ENCODE data around the gene SYNM. TPM values are rescaled to one million over a fixed set of nuclear protein-coding genes. Genes with fewer than 3 reads are reported as not detected.
A peak's percentile ranks its signal among the peaks of the same experiment; 100 is the strongest.

Gene SYNM
- total and polyA plus RNA-seq, 2 experiments from 2014 or later, result 0.74 to 3.5 TPM

DNA sequence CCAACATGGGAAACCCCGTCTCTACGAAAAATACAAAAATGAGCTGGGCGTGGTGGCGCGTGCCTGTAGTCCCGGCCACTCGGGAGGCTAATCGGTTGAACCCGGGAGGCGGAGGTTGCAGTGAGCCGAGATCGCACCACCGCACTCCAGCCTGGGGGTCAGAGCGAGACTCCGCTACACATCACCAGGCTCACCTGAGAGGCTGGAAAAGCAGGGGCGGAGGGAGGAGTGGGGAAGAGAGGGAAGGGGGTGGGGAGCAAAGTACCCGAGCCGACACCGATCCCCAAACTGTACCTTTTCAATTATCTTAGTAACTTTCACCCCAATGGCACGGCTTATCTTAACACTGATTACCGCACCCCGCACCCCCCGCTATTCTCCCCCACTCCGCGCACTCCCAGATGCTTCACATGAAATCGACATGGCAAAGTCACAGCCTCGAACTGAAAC, 46.4 kb upstream of the SYNM start:
- Histone ChIP-seq H3K27ac (ENCODE audit: low read depth) (no peak overlapping the region), H3K27me3 (ENCODE audit: insufficient read depth) (0 out of 2 replicates have a peak, but pooled peaks cover 14% of the 10 kb centered on the region), H3K36me3 (ENCODE audit: insufficient read depth) (no peaks in the 10 kb centered on the region), H3K4me2 (peak overlapping the region; percentile 83), H4K20me1 (replicated peaks; ENCODE audit: insufficient read depth) (no peaks in the 10 kb centered on the region), H3F3A (replicated peaks; ENCODE audit: low read depth) (peaks cover 5% of the 10 kb centered on the region; the same call in 1 of the 2 replicates), H3K4me1 (ENCODE audit: insufficient read depth) (peaks cover 4% of the 10 kb centered on the region; the same call in 1 of the 2 replicates), H3K4me3 (peak overlapping the region; percentile 57), H3K9me2 (ENCODE audit: insufficient read depth) (0 out of 2 replicates have a peak, but pooled peaks cover 3% of the 10 kb centered on the region), H3K79me2 (replicated peaks; ENCODE audit: insufficient read depth) (no peaks in the 10 kb centered on the region), H2AFZ (peak overlapping the region; percentile 72)
- H3K4me3 Mint-ChIP-seq, result peak overlapping the region; percentile 77
- TF ChIP-seq EZH2 (IDR thresholded peaks at IDR 0.05; ENCODE audit: low read depth, unreplicated experiment) (no peak), NANOG (IDR thresholded peaks at IDR 0.05; ENCODE audit: borderline replicate concordance) (no peak), ETS1 (IDR thresholded peaks at IDR 0.05) (no peak), ZNF462 (CRISPR knock-in tag; IDR thresholded peaks at IDR 0.05) (no peak), ZNF114 (CRISPR knock-in tag; IDR thresholded peaks at IDR 0.05) (no peak), CREB1 (CRISPR knock-in tag; IDR thresholded peaks at IDR 0.05; ENCODE audit: low read depth) (no peak), POLR2AphosphoS5 (IDR thresholded peaks at IDR 0.05; ENCODE audit: low read depth) (no peak), EZH2phosphoT487 (IDR thresholded peaks at IDR 0.05; ENCODE audit: unreplicated experiment) (no peak), JUNB (IDR thresholded peaks at IDR 0.05; ENCODE audit: unreplicated experiment) (no peak), ZNF331 (CRISPR knock-in tag; IDR thresholded peaks at IDR 0.05; ENCODE audit: low read depth) (no peak), STAT1 (IDR thresholded peaks at IDR 0.05; ENCODE audit: unreplicated experiment) (no peak)
- TF ChIP-seq, protein P1, sequence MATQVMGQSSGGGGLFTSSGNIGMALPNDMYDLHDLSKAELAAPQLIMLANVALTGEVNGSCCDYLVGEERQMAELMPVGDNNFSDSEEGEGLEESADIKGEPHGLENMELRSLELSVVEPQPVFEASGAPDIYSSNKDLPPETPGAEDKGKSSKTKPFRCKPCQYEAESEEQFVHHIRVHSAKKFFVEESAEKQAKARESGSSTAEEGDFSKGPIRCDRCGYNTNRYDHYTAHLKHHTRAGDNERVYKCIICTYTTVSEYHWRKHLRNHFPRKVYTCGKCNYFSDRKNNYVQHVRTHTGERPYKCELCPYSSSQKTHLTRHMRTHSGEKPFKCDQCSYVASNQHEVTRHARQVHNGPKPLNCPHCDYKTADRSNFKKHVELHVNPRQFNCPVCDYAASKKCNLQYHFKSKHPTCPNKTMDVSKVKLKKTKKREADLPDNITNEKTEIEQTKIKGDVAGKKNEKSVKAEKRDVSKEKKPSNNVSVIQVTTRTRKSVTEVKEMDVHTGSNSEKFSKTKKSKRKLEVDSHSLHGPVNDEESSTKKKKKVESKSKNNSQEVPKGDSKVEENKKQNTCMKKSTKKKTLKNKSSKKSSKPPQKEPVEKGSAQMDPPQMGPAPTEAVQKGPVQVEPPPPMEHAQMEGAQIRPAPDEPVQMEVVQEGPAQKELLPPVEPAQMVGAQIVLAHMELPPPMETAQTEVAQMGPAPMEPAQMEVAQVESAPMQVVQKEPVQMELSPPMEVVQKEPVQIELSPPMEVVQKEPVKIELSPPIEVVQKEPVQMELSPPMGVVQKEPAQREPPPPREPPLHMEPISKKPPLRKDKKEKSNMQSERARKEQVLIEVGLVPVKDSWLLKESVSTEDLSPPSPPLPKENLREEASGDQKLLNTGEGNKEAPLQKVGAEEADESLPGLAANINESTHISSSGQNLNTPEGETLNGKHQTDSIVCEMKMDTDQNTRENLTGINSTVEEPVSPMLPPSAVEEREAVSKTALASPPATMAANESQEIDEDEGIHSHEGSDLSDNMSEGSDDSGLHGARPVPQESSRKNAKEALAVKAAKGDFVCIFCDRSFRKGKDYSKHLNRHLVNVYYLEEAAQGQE (IDR thresholded peaks at IDR 0.05; ENCODE audit: unreplicated experiment), result no peak
- TF ChIP-seq, protein P2, sequence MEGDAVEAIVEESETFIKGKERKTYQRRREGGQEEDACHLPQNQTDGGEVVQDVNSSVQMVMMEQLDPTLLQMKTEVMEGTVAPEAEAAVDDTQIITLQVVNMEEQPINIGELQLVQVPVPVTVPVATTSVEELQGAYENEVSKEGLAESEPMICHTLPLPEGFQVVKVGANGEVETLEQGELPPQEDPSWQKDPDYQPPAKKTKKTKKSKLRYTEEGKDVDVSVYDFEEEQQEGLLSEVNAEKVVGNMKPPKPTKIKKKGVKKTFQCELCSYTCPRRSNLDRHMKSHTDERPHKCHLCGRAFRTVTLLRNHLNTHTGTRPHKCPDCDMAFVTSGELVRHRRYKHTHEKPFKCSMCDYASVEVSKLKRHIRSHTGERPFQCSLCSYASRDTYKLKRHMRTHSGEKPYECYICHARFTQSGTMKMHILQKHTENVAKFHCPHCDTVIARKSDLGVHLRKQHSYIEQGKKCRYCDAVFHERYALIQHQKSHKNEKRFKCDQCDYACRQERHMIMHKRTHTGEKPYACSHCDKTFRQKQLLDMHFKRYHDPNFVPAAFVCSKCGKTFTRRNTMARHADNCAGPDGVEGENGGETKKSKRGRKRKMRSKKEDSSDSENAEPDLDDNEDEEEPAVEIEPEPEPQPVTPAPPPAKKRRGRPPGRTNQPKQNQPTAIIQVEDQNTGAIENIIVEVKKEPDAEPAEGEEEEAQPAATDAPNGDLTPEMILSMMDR (conservative IDR thresholded peaks at IDR 0.05; ENCODE audit: low read depth in 2 of 2), result no peak
- peak; percentile 59 for DNase-seq (ENCODE audit: low spot score)
- no peaks in the 10 kb centered on the region for H3K36me3 Mint-ChIP-seq (ENCODE audit: low read depth)
- no peaks in the 10 kb centered on the region for H3K9me3 Mint-ChIP-seq
- peaks cover 6% of the 10 kb centered on the region for H3K27me3 Mint-ChIP-seq (ENCODE audit: insufficient read depth, low read depth, poor library complexity)
- no peak overlapping the region for H3K27ac Mint-ChIP-seq
- peaks cover 7% of the 10 kb centered on the region; the same call in 1 of the 3 replicates for H3K4me1 Mint-ChIP-seq
- peak; percentile 16 for ATAC-seq
